ENCODE measurements around the gene SPATA9.

Gene SPATA9

DNA sequence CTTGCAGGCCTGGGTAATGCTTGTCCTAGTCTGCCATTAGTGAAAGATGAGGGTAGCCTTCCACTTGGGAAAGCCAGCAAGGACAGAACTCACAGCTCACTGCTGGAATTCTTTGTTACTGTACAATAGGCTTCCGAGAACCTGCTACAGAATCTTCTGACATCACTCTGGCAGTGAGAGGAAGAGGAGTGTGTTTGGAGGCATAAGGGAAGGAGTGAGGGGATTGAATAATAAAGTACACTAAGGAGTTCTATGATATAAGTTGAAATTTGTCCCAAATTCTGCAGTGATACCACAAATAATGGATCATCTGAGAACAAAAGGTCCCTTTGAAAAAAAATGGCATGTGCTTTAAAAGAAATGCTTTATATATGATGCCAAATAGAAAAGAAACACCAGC lies at the start of gene SPATA9:
Gene SPATA9 (minus strand): TSS at position 101 of the 400 bp plus-strand sequence. CDS start 137 bp downstream, outside the sequence.
- DNase-seq: no peak

DNA sequence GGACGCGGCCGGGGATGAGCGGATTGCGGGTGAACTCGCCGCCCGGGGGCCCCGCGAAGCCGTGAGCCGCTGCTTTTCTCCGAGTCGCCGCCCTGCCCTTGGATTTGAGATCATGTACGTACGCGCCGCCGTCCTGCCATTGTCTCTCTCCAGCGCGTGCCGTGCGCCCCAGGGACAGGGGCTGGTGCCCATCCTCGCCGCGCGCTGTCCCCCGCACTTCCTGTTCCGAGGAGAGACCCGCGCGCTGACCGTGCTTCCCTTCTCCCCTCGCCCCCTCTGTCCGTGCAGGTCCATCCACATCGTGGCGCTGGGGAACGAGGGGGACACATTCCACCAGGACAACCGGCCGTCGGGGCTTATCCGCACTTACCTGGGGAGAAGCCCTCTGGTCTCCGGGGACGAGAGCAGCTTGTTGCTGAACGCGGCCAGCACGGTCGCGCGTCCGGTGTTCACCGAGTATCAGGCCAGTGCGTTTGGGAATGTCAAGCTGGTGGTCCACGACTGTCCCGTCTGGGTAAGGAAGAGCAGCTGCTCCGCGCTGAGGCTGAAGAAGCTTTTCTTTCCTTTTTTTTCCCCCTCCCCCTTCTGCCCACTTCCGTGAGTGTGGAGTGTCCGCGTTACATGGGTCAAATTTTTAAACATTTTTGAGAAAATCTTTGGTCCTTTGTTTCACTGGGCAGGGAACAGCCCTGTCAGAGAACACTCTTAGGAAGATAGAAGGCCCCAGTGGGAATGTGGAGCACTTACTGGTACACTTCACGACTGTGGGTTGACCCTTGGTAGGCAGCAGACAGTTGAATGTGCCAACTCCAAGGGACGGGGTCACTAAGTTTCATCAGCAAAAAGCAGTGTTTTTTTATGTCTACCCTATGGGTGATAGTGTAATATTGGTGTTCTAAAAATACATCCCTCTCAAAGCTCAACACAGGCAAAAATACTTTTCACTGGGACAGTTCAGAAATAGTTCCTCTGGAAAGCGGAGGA lies 49.1 kb upstream of the SPATA9 start:
- DNase-seq: peak; percentile 65

GRCh38 chr5:95730730-95731570 lies 48.2 kb upstream of the SPATA9 start, which contains the start of gene RHOBTB3:
Gene RHOBTB3, plus strand, starts transcription at chr5:95731336. Its CDS starts 347 bp downstream, at chr5:95731683.
- DNase-seq: peak; percentile 86

GRCh38 chr5:95730011-95730700 lies 47.4 kb upstream of the SPATA9 start:
- peak; percentile 44 for DNase-seq

- DNase-seq: no peak
These were observed 46.6 kb upstream of the SPATA9 start for GRCh38 chr5:95729115-95730010.

- peak; percentile 70 for DNase-seq
These were observed 45.8 kb upstream of the SPATA9 start for GRCh38 chr5:95728494-95729114.

DNA sequence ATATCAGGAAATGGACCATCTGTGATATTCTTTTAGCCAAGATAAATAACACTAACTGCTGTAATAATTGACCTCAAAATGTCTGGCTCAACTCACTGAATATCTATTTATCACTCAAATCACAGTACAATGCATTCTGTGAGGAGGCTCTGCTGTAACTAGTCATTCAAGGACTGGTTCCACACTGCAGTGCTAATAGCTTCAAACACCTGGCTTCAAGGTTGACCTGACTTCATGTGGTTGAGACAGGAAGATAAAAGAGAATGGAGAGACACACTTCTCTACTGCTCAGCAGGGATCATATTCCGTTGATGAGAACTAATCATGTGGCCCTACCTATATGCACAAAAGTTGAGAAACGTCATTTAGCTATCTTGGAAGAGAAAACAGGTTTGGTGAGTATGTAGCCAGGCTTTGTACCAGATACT lies 45.0 kb upstream of the SPATA9 start:
- no peak for DNase-seq

DNA sequence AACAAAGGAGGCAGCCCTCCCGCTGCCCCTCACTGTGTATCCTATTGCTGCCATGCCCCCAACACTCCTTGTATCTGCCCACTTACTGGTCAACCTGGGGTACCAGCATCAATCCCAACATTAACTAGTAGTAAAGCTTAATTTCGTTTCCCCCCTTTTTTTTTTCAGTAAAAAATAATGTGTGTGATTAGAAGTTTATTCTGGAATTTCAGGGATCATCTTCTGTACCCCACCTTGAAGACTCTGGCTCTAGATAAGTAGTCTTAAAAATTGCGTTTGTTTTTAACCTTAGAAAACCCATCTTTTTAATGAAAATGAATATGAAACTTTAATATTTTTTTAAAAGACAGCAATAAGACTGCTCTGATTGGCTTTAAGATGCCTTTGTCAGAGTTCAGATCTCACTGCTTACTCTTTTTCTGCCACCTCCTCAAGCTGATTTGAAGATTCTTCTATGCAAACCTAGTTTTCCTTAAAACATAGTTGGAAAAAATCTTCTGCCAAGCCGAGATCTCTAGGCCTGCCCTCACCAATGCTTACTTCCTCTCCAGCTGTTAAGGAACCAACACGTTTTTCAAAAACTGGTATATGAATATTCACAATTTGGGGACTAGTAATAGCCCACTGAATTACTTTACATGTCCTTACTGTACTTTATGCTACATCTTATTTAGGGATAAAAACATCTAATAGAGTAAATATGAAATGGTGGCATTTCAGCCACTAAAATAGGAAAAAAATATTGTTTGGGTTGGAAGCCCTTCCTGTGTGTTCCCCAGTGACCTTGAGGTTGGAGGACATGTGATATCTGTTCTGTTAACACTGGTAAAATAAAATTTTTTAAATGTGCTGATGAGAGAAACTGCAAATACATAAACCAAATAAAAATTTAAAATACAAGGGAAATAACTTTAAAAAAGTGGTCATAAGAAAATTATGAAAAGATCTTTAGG lies 44.3 kb upstream of the SPATA9 start:
- DNase-seq: no peak

DNA sequence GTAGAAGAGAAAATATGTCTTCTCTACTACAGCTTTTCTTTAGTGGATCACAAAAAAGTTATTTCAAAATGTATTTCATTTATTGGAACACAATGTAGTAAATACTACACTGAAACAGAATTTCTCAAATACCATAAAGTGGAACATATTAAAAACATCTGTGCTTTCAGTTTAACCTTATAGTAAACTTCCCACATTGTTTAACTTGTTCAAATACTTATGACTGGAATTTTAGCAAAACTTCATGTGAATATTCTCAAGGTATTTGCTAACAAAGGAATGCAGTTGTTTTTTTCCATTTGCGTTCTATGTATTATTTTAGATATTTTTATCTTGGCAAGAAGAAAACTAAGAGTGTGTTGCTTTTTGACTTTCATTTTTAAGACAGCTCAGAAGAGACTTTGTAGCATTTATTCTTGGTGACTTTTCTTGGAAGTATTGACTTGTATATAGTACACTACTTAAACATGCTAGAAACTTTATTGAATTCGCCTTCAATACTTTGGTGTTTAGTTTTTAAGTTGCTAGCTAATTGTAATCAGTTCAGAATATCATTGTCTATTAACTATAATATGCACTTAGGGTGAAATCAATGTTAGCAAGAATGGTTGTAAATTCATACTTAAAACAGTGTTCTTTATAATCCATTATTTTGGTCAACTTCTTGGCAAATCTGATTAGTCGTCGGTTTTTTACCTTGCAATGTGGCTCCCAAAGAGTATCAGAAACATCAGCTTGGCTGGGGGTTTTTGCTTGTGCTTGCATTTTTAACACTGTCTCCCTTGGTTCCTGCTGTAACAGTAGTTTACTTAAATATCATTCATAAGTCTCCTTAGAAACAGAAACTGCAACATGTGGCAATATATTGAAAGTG lies 43.4 kb upstream of the SPATA9 start:
- DNase-seq: peak; percentile 41

GRCh38 chr5:95725071-95725820 lies 42.5 kb upstream of the SPATA9 start:
- peak; percentile 74 for DNase-seq

GRCh38 chr5:95723632-95724369 lies 41.0 kb upstream of the SPATA9 start:
- peak; percentile 86 for DNase-seq

DNA sequence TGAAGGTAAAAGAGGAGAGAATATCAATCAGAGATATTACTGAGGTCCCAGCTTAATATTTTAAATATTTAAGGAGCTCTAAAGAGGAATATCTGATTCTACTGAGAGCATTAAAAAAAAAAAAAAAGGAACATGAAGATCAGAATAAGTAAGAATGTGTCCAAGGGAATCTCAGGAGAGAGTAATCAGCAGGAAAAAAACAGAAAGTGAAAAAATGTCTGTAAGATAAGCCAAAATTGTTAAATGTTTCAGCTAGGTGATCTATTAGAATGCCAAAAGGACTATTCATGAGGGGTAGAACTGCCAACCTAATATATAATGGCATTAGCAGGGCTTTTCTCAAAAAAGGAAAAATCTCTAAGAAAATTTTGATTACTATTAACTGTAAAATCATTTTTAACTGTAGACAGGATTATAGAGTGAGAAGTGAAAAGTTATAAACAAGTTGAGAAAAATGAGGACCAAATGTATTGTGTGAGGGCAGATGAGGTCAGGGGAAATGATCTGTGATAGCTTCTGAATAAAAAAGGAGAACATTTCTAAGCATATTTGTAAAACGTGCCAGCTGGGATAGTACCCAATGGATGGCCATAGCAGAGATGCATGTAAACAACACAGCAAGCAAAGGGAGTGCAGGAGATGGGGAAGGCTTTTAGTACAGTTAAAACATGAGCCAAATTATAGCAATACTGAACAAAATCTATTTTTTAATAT lies 38.9 kb upstream of the SPATA9 start:
- no peak for DNase-seq

- DNase-seq: no peak
These were observed 37.4 kb upstream of the SPATA9 start for GRCh38 chr5:95720094-95720786.

GRCh38 chr5:95718738-95719137 lies 35.9 kb upstream of the SPATA9 start:
- no peak for DNase-seq

- peak; percentile 88 for DNase-seq
These were observed 35.4 kb upstream of the SPATA9 start for GRCh38 chr5:95718203-95718602.

DNA sequence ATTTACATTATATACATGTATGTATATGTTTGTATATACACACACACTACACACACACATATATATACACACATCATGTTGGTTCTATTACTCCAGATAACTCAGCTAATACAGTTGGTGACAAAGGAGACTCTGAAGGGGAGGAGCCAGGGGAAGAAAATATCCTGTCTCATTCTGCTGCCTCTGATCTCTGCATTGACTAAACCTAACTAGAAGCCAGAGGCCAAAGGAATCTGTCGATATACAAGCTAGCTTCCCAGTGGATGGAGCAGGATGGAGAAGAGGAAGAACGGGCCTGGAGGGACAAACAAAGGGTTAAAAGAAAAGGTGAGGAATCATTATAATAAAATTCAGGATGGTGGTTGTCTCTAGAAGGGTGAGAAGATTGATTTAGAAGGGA lies 34.6 kb upstream of the SPATA9 start:
- no peak for DNase-seq
